ENCODE results near the gene ARFGAP3.

DNA sequence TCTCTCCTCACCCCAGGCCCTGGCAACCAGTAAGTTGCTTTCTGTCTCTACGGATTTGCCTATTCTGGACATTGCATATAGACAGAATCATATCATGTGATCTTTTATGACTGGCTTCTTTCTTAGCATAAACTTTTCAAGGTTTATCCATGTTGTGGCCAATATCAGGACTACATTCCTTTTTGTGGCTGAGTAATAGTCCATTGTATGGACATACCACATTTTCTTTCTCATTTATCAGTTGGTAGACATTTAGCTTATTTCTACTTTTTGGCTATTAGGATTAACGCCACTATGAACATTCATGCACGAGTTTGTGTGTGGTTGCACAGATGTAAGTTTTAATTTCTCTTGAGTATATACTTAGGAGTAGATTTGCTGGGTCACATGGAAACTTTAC, 35.7 kb downstream of the ARFGAP3 start:
- TF ChIP-seq, protein P1, sequence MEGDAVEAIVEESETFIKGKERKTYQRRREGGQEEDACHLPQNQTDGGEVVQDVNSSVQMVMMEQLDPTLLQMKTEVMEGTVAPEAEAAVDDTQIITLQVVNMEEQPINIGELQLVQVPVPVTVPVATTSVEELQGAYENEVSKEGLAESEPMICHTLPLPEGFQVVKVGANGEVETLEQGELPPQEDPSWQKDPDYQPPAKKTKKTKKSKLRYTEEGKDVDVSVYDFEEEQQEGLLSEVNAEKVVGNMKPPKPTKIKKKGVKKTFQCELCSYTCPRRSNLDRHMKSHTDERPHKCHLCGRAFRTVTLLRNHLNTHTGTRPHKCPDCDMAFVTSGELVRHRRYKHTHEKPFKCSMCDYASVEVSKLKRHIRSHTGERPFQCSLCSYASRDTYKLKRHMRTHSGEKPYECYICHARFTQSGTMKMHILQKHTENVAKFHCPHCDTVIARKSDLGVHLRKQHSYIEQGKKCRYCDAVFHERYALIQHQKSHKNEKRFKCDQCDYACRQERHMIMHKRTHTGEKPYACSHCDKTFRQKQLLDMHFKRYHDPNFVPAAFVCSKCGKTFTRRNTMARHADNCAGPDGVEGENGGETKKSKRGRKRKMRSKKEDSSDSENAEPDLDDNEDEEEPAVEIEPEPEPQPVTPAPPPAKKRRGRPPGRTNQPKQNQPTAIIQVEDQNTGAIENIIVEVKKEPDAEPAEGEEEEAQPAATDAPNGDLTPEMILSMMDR (IDR thresholded peaks at IDR 0.05) = no peak
- no peak for TF ChIP-seq POLR2A (IDR thresholded peaks at IDR 0.05)

Measured in heart left ventricle (tissue), 13 donors.